ENCODE results near the gene BLID. TPM values are rescaled to one million over a fixed set of nuclear protein-coding genes. Genes with fewer than 3 reads are reported as not detected.

The BLID gene
- total RNA-seq, 1 experiment from 2014 or later, result 0.10 TPM

DNA sequence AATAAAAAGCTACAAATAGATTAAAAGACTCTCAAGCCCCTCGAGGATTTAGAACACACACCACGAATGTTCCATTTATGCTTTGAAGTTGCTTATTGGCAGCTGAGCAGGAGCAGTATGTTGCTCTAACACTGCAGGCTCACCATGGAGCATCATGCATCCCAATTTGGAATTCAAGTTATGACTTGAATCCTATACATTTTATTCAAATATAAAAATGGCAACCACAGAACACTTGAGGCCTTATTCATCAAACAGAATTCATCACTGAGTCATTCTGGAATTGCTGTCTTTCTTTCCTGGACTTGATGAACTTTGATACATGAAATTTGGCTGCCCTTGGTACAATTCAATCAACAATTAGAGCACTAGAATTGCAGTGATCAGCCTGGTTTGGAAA, 24.5 kb upstream of the BLID start:
- no peak for DNase-seq (ENCODE audit: low spot score)

- DNase-seq (ENCODE audit: low spot score), result peak; percentile 68
Observed at GRCh38 chr11:122139595-122139866, 23.5 kb upstream of the BLID start.

DNA sequence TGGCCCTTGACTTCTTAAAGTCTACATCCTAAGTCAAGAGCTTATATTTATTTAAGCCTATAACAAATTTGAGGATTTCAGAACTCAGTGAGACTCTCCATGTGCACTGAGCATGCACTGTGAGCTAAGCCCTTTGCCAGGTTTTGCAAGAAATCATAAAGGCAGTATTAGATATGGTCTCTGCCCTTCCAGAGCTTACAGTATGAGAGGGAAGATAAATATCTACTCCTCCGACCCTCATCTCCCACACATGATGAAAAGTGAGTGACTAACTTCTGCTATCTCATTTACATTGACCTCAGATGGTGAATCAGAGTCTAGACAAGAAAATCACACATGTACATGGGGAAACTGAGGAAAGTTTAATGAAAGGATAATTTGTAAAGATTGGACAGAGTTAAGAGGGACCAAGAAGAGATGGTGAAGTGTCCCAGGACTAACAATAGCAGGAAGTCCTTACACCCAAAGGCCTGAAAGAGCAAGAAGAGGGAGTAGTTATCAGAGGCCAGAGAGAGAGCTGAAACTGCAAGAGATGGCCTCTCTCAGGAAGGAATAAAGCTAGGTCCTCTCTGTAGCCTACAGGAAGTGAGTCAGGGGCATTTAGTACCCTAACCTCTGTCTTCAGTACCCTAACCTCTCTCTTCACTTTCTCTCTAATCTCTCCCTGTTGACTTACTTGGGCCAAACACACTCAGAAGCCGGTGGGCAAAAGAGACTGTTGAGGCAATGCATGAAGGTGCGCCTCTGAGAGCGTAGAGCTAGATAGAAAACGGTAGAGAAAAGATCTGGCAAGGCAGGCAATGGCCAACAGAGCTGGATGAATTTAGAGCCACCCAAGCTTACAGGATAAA, 23.0 kb upstream of the BLID start:
- DNase-seq (ENCODE audit: low spot score), result no peak

GRCh38 chr11:122137078-122137793, 21.2 kb upstream of the BLID start:
- peak; percentile 83 for DNase-seq (ENCODE audit: low spot score)

GRCh38 chr11:122131126-122131525, 15.1 kb upstream of the BLID start:
- DNase-seq (ENCODE audit: low spot score), result no peak

- DNase-seq (ENCODE audit: low spot score), result no peak
Observed at GRCh38 chr11:122128146-122128545, 12.1 kb upstream of the BLID start.

- no peak for DNase-seq (ENCODE audit: low spot score)
Observed at GRCh38 chr11:122127020-122127419, 11.0 kb upstream of the BLID start.

DNA sequence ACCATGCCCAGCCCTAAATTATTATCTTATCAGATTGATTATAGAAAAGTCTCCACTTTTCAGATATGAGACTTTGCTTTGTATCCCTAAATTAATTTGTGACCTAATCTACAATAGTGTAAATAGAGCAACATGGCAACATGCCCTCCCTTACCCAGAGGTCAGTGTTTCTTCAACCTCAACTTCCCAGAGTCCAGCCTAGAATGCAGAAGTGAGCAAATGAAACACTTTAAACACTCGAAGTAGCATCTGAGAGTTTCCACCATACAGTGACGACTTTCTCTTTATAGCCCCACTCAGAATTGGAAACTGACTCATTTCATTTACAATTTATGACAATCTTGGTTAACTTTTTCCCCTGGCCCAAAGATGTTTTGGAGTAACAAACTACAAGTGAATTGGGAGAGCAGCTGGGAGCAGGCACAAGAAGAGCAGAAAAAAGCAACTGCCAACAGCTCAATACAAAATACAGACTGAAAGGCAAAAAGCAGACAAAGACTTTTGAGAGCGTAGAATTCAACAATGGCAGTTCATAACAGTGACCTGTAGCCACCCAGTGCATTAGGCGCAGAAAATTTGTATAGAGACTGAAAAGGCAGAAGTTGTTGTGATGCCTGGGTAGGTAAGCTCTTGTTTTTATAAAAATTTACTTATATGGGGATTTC, 10.1 kb upstream of the BLID start:
- no peak for DNase-seq (ENCODE audit: low spot score)

DNA sequence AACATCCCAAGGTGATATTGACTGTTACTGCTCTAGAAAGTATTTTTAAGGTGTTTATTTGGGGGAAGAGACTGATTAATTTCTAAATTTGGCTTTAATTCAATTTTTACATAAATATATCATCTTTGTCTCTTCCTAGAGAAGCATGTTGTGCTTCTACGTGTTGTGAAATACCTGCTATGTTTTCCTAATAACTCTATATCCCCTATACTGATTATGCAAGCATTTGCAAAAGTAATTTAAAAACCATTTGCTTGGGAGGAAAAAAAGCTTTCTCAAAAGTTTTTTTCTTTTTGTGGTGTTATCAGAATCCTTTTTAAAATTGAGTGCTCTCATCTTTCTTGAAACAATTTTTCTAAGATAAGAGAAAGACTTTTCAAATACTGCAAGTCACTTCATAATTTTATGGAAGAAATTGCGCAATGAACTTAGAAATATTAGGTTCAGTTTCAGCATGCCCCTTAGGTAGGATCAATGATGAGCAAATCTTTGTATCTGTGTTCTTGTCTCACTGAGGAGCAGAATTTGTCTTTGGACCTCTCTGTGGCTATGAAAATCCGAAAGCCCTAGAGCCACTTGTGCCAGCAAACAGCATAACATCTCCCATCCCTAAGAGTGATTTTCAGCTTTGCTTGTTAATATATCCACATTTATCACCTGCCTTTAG, 7.4 kb upstream of the BLID start:
- no peak for DNase-seq (ENCODE audit: low spot score)

DNA sequence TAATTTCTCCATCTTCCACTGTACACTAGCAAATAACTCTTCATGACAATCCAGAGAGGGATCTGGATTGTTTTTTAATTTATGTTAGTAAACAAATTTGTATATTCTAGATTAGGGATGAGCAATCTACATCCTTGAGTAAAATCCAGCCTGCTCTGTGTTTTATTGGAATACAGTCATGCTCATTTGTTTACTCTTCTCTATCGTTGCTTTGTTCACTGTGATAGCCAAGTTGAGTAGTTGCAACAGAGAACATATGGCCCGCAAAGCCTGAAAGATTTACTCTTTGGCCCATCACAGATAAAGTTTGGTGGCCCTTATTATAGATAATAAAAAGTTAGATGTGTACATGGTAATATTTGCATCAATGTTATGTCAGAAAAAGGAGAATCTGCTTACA, 6.2 kb upstream of the BLID start:
- no peak for DNase-seq (ENCODE audit: low spot score)

GRCh38 chr11:122120096-122120495, 4.1 kb upstream of the BLID start:
- DNase-seq (ENCODE audit: low spot score), result no peak

GRCh38 chr11:122116591-122116990, 576 bp upstream of the BLID start:
- no peak for DNase-seq (ENCODE audit: low spot score)

DNA sequence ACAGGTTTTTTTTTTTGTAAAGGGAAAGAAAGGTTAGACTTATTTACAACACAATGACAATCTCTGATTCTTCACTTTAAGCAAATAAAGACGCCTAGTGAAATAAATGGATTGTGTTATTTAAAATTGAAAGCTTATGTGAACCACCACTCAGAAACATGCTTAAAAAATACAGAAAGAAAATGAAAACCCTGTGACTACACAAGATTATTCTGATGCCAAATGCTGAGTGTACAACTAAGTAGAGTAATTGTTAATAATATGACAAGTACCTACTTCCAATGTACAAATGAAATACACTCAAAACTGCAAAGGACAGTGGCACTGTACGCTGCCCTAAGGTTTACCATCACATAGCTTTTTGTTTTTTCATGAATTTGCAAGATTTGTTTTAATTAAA, 1.0 kb downstream of the BLID start:
- no peak for DNase-seq (ENCODE audit: low spot score)

GRCh38 chr11:122113836-122114825, 1.9 kb downstream of the BLID start:
- DNase-seq (ENCODE audit: low spot score), result no peak

GRCh38 chr11:122112470-122113365, 3.3 kb downstream of the BLID start:
- no peak for DNase-seq (ENCODE audit: low spot score)

DNA sequence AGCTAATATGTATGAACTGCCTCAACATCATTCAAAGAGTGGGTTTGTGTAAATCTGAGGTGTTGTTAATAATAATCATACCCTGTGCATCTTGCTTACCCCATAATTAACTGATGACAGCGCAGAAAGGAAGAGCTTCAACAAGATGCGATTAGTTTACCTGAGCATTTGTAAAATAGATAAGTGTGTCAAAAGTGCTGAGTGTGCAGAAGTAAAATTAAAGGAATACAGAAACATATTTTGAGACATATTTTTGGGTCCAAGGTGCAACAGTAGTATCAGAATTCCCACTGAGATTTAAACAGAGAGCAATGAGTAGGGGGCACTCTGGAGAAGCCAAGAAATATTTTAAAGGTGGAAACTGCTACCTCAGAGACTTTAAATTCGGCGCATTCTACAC, 6.1 kb downstream of the BLID start:
- no peak for DNase-seq (ENCODE audit: low spot score)

DNA sequence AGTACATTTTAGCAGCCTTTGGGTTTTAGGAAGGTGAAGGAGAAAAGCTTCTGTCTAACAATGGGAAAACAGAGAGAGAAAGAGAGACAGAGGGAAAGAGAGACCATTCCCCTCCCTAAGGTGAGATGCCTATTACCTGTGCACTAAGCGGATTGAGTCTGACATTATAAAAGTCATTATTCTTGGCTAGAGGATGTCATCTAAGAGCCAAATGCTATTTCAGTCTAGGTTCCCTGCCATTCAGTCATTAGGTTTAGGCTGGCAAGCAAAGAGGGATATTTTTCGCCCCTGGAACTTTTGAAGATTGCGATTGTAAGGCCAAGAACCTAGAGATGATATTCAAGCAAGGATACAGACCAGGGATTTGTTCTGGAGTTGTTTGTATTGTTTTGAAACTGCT, 7.2 kb downstream of the BLID start:
- DNase-seq (ENCODE audit: low spot score), result no peak

DNA sequence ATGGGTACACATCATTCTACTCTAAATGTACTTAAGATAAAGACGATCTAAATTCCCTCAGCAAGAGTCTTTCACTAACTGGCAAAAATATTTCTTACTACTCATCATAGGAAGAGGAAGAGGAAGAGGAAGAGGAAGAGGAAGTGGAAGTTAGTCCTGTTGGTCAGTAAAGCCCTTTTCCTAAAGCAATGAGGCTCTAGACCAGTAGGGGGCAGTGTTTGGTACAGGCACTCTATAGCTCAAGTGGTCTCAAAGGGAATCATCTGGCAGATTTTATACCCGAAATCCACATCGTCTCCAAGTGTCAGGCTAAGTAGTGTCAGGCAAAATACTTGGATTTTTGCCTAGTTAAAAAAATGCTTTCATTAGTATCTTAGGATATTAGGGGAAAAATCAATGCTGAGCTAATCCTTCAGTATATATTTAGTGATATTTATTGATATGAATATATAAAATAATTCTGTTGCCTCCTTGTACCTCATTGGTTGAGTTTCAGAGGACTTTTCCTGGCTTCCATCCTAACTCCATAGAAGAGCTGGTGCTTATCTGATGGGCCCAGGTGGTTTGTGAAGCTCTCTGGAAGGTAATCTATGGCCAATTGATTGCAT, 7.7 kb downstream of the BLID start:
- peak; percentile 48 for DNase-seq (ENCODE audit: low spot score)

DNA sequence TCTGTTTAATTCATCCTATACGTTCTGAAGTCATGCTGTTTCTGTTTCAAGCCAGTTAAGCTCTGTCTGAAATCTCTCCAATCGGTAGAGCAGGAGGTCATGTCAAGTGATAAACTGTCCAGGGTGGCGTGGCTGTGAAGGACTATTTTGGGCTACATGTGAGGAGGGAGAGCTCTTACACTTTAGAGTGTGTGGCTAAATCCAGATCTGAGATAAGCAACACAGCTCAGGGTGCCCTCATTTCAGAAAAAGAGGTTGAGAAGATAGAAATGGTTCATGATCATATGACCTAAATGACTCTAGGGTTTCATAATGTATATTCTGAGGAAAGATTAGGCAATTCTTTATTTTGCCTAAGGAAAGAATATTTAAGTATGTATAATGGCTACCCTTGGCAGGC, 8.4 kb downstream of the BLID start:
- DNase-seq (ENCODE audit: low spot score), result no peak

- DNase-seq (ENCODE audit: low spot score), result no peak
Observed at GRCh38 chr11:122107045-122107444, 9.0 kb downstream of the BLID start.

Measured in H4 (cell line).